ENCODE measurements around the gene RCSD1.

RCSD1 gene

GRCh38 chr1:167627615-167627864 is 2.5 kb upstream of the RCSD1 start:
- no peak overlapping the region for H3K4me3 Mint-ChIP-seq
- H3K4me1 Mint-ChIP-seq (ENCODE audit: low read depth) = peaks cover 69% of the 10 kb centered on the region
- no peaks in the 10 kb centered on the region for H3K27me3 Mint-ChIP-seq
- peak overlapping the region; percentile 81 for H3K27ac Mint-ChIP-seq
- peaks cover 18% of the 10 kb centered on the region for H3K36me3 Mint-ChIP-seq (ENCODE audit: low read depth)
- no peaks in the 10 kb centered on the region for H3K9me3 Mint-ChIP-seq
- intact Hi-C loops (cut with micrococcal nuclease) = no loop called here

DNA sequence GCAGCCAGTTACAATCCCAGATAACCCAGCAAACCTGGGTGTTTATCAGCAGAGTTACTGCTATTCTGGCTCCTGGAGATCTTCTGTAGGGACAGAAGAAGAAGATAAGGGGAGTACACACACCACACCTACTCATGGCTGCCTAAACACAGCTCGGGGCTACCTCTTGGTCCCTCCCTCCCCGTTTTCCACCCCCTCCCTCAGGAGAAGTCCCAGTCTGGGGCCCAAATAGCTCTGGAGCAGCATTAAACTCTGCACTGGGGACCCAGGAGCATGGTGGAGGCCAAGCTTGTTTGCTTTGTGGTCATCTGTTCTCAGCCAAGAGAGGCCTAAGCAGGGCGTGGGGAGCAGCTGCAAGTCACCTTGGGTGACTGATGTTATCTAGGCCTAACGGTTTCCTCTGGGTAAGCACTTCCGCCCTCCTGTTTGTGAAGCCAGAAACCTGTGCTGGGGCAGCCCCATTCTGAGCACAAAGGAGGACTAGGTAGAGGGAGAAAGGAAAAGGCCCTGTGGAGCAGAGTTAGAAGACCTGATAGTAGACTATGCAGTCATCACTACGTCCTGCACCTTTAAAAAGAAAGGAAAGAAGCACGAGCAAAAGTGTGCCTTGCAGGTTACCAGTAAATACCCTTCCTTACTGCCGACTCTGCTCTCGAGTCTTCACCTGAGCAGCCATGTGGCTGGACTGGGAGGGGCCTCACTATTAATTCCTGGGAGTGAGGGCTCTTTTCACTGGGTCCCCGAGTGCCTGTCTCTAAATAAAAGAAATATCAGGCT is 2.0 kb upstream of the RCSD1 start:
- H3K27ac Mint-ChIP-seq = peak overlapping the region; percentile 81
- H3K4me3 Mint-ChIP-seq = no peak overlapping the region
- no peaks in the 10 kb centered on the region for H3K9me3 Mint-ChIP-seq
- intact Hi-C loops (cut with micrococcal nuclease) = no loop called here
- peaks cover 71% of the 10 kb centered on the region for H3K4me1 Mint-ChIP-seq (ENCODE audit: low read depth)
- no peaks in the 10 kb centered on the region for H3K27me3 Mint-ChIP-seq
- H3K36me3 Mint-ChIP-seq (ENCODE audit: low read depth) = peaks cover 19% of the 10 kb centered on the region

DNA sequence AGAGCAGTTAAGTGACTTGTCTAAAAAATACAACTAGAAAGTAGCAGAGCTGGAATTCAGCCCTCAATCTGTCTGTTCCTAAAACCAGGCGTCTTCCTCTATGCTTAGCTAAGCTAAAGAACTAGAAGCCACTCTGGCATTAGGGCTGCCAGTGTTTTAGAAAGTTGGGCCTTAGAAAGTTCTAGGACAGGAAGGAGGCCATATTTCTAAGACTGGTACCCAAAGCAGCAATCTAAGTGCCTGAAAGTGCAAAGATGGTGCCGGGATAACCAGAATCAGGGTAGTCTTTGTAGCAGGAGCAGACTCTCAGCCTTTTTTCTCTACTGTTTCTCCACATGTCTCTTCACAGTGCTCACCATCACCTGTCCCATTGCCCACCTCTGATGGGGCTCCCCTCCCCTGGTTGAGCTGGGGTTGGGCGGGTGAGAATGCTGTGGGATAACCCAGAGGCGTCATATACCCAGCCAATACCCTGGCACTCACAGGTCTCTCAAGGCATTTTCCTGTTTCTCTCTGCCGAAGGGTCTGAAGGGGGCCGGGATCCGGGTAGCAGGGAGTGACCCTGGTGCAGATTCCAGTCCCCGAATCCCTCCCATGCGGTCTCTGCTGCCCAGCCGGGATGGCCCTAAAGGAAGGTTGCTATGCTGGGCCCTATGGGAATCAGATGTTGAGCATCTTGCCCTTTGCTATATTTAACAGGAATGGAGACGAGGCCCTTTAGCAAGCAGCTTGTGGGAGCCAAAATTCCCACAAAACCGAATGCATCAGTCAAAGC is 1.1 kb upstream of the RCSD1 start:
- peaks cover 28% of the 10 kb centered on the region for H3K36me3 Mint-ChIP-seq (ENCODE audit: low read depth)
- H3K27ac Mint-ChIP-seq = peak overlapping the region; percentile 81
- intact Hi-C loops (cut with micrococcal nuclease) = no loop called here
- no peaks in the 10 kb centered on the region for H3K9me3 Mint-ChIP-seq
- peaks cover 73% of the 10 kb centered on the region for H3K4me1 Mint-ChIP-seq (ENCODE audit: low read depth)
- H3K27me3 Mint-ChIP-seq = no peaks in the 10 kb centered on the region
- H3K4me3 Mint-ChIP-seq = peak overlapping the region; percentile 75

DNA sequence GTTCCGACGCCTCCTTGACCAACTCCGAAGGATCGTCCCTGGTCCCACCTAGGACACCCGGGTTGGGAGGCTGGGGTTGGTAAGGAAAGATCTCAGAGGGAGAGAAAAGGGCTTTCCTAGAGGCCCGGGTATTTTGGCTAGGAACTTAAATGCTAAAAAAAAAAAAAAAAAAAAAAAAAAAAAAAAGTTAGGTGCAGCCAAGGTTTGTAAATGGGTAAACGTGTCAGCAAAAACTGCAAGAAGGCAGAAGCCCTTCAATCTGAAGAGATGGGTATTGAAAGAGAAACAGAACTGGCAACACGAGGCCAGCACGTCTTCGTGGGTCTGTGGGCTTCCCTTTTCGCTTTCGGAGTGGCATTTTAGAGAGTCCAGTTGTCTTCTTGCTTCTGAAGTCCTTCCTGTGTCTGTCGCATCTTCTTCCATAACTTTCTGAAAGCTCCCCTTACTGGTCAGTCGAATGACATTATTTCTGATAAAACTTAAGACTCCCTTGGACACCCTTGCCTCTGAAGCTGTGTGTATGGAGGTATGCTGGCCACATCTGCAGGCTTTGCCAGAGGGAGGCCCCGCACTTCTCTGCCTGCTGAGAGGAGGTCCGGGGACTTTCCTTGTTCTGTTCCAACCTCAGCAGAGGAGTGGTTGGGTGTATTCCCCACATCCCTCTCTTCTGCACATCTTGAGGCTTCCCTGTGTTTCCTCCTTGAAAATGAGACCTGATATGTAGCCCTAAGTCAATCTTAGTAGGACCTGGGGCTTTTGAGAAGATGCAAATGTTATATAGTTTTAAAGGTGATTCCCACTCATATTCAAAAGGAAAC is 745 bp downstream of the RCSD1 start:
- H3K9me3 Mint-ChIP-seq = no peaks in the 10 kb centered on the region
- peaks cover 45% of the 10 kb centered on the region for H3K36me3 Mint-ChIP-seq (ENCODE audit: low read depth)
- H3K27ac Mint-ChIP-seq = peak overlapping the region; percentile 81
- intact Hi-C loops (cut with micrococcal nuclease) = loop anchor here (2.0 to 5.0 kb wide), 2 partner anchors 30 to 68 kb away; no protein-coding TSS in a partner anchor
- no peaks in the 10 kb centered on the region for H3K27me3 Mint-ChIP-seq
- peaks cover 79% of the 10 kb centered on the region for H3K4me1 Mint-ChIP-seq (ENCODE audit: low read depth)
- H3K4me3 Mint-ChIP-seq = peak overlapping the region; percentile 75

GRCh38 chr1:167631386-167631935 is 1.4 kb downstream of the RCSD1 start:
- no peaks in the 10 kb centered on the region for H3K9me3 Mint-ChIP-seq
- H3K4me1 Mint-ChIP-seq (ENCODE audit: low read depth) = peaks cover 81% of the 10 kb centered on the region
- peaks cover 50% of the 10 kb centered on the region for H3K36me3 Mint-ChIP-seq (ENCODE audit: low read depth)
- H3K27me3 Mint-ChIP-seq = no peaks in the 10 kb centered on the region
- peak overlapping the region; percentile 81 for H3K27ac Mint-ChIP-seq
- H3K4me3 Mint-ChIP-seq = peak overlapping the region; percentile 75
- intact Hi-C loops (cut with micrococcal nuclease) = loop anchor here (2.0 to 5.0 kb wide), 2 partner anchors 31 to 69 kb away; no protein-coding TSS in a partner anchor

- peaks cover 56% of the 10 kb centered on the region for H3K36me3 Mint-ChIP-seq (ENCODE audit: low read depth)
- intact Hi-C loops (cut with micrococcal nuclease) = loop anchor here (2.0 to 5.0 kb wide), 2 partner anchors 31 to 70 kb away; no protein-coding TSS in a partner anchor
Observed at GRCh38 chr1:167631936-167632614, 2.0 kb downstream of the RCSD1 start.

GRCh38 chr1:167633258-167633944 is 3.4 kb downstream of the RCSD1 start:
- Mint-ChIP-seq H3K9me3 (no peaks in the 10 kb centered on the region), H3K4me1 (ENCODE audit: low read depth) (peaks cover 89% of the 10 kb centered on the region), H3K27me3 (no peaks in the 10 kb centered on the region), H3K4me3 (peak overlapping the region; percentile 75), H3K36me3 (ENCODE audit: low read depth) (peaks cover 67% of the 10 kb centered on the region), H3K27ac (peak overlapping the region; percentile 81)
- intact Hi-C loops (cut with micrococcal nuclease) = loop anchor here (5.0 kb wide), 1 partner anchor 71 kb away; no protein-coding TSS in a partner anchor

More at GRCh38 chr1:167631936-167632614, 2.0 kb downstream of the RCSD1 start:
- peak overlapping the region; percentile 75 for H3K4me3 Mint-ChIP-seq
- peak overlapping the region; percentile 81 for H3K27ac Mint-ChIP-seq
- no peaks in the 10 kb centered on the region for H3K9me3 Mint-ChIP-seq
- H3K4me1 Mint-ChIP-seq (ENCODE audit: low read depth) = peaks cover 87% of the 10 kb centered on the region
- H3K27me3 Mint-ChIP-seq = no peaks in the 10 kb centered on the region

- Mint-ChIP-seq H3K27ac (peak overlapping the region; percentile 81), H3K4me3 (no peak overlapping the region), H3K4me1 (ENCODE audit: low read depth) (peaks cover 81% of the 10 kb centered on the region), H3K36me3 (ENCODE audit: low read depth) (peaks cover 76% of the 10 kb centered on the region), H3K9me3 (no peaks in the 10 kb centered on the region), H3K27me3 (no peaks in the 10 kb centered on the region)
- intact Hi-C loops (cut with micrococcal nuclease) = loop anchor here (5.0 kb wide), 1 partner anchor 72 kb away; no protein-coding TSS in a partner anchor
Observed at GRCh38 chr1:167634435-167634834, 4.4 kb downstream of the RCSD1 start.

DNA sequence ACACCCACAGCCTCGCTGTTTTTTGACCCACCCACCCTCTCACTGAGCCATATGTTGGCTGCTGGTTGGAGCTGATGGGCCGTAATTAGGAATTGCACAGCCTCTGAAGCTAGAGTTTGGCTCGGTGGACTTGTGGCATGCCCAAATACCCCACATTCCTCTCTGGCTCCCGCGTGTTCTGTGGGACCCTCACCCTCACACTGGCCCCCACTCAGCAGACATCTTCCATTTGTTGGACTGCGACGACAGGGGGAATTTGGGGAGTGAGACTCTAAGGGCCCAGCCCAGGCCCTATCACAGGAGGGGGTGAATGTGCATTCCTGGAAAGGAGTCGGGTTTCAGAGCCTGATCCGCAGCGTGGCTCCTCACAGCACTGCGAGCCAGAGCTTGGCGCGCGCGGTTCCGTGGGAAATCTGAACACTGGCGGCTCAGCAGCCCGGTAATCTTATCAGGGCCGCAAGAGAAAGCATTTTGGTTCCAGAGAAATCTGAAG is 5.2 kb downstream of the RCSD1 start:
- intact Hi-C loops (cut with micrococcal nuclease) = no loop called here
- no peak overlapping the region for H3K27ac Mint-ChIP-seq
- H3K4me1 Mint-ChIP-seq (ENCODE audit: low read depth) = peaks cover 75% of the 10 kb centered on the region
- no peaks in the 10 kb centered on the region for H3K9me3 Mint-ChIP-seq
- peaks cover 76% of the 10 kb centered on the region for H3K36me3 Mint-ChIP-seq (ENCODE audit: low read depth)
- no peak overlapping the region for H3K4me3 Mint-ChIP-seq
- no peaks in the 10 kb centered on the region for H3K27me3 Mint-ChIP-seq

GRCh38 chr1:167635941-167636340 is 5.9 kb downstream of the RCSD1 start:
- Mint-ChIP-seq H3K27me3 (no peaks in the 10 kb centered on the region), H3K4me3 (no peak overlapping the region), H3K9me3 (no peaks in the 10 kb centered on the region), H3K4me1 (ENCODE audit: low read depth) (peaks cover 68% of the 10 kb centered on the region), H3K27ac (no peak overlapping the region), H3K36me3 (ENCODE audit: low read depth) (peaks cover 76% of the 10 kb centered on the region)
- intact Hi-C loops (cut with micrococcal nuclease) = no loop called here

- no peaks in the 10 kb centered on the region for H3K27me3 Mint-ChIP-seq
- H3K4me3 Mint-ChIP-seq = no peak overlapping the region
- H3K27ac Mint-ChIP-seq = peak overlapping the region; percentile 39
- H3K9me3 Mint-ChIP-seq = no peaks in the 10 kb centered on the region
- peaks cover 94% of the 10 kb centered on the region for H3K36me3 Mint-ChIP-seq (ENCODE audit: low read depth)
- intact Hi-C loops (cut with micrococcal nuclease) = no loop called here
- peaks cover 61% of the 10 kb centered on the region for H3K4me1 Mint-ChIP-seq (ENCODE audit: low read depth)
Observed at GRCh38 chr1:167638064-167638463, 8.0 kb downstream of the RCSD1 start.

- Mint-ChIP-seq H3K27ac (no peak overlapping the region), H3K27me3 (no peaks in the 10 kb centered on the region), H3K9me3 (no peaks in the 10 kb centered on the region), H3K4me3 (no peak overlapping the region), H3K4me1 (ENCODE audit: low read depth) (peaks cover 64% of the 10 kb centered on the region), H3K36me3 (ENCODE audit: low read depth) (peaks cover 92% of the 10 kb centered on the region)
- intact Hi-C loops (cut with micrococcal nuclease) = no loop called here
Observed at GRCh38 chr1:167640051-167640450, 10.0 kb downstream of the RCSD1 start.

Measured in dendritic cell treated with granulocyte-macrophage colony-stimulating factor and Interleukin-4, amounts not matched to agents 40 ng/mL and 50 ng/mL, for 4 days (primary cell).